Hippocampal formation (tissue), 2 donors: ENCODE measurements around the gene CNOT6L.

ENCODE experiments used
- DNase-seq, 2 donors: peaks; one replicate each; lab custom pipeline; 2025; lab: John Stamatoyannopoulos, UW

Gene CNOT6L

GRCh38 chr4:77820649-77821561, 1.7 kb upstream of the CNOT6L start:
- DNase-seq: peak in 1 of 2 donors; percentile 67

GRCh38 chr4:77819843-77820648, 878 bp upstream of the CNOT6L start:
- peak; percentile 90 to 93 for DNase-seq

GRCh38 chr4:77819404-77819842, 255 bp upstream of the CNOT6L start:
- DNase-seq: no peak

- peak; percentile 45 to 81 for DNase-seq
Observed at GRCh38 chr4:77818073-77818601, 1.0 kb downstream of the CNOT6L start.

- DNase-seq: no peak
Observed at GRCh38 chr4:77817304-77818072, 1.7 kb downstream of the CNOT6L start.

GRCh38 chr4:77816546-77816945, 2.6 kb downstream of the CNOT6L start:
- DNase-seq: no peak

- DNase-seq: no peak
Observed at GRCh38 chr4:77815636-77816035, 3.5 kb downstream of the CNOT6L start.

GRCh38 chr4:77805840-77806239, 13.3 kb downstream of the CNOT6L start:
- no peak for DNase-seq

- no peak for DNase-seq
Observed at GRCh38 chr4:77804471-77804870, 14.7 kb downstream of the CNOT6L start.

GRCh38 chr4:77802402-77802801, 16.8 kb downstream of the CNOT6L start:
- no peak for DNase-seq

GRCh38 chr4:77801260-77801608, 17.9 kb downstream of the CNOT6L start:
- no peak for DNase-seq

GRCh38 chr4:77800483-77801259, 18.5 kb downstream of the CNOT6L start:
- DNase-seq: no peak

- no peak for DNase-seq
Observed at GRCh38 chr4:77800077-77800476, 19.1 kb downstream of the CNOT6L start.

GRCh38 chr4:77798385-77798784, 20.8 kb downstream of the CNOT6L start:
- no peak for DNase-seq

- no peak for DNase-seq
Observed at GRCh38 chr4:77797239-77797638, 21.9 kb downstream of the CNOT6L start.

- no peak for DNase-seq
Observed at GRCh38 chr4:77795326-77795725, 23.8 kb downstream of the CNOT6L start.

GRCh38 chr4:77790146-77790545, 29.0 kb downstream of the CNOT6L start:
- no peak for DNase-seq

- DNase-seq: no peak
Observed at GRCh38 chr4:77788990-77789389, 30.2 kb downstream of the CNOT6L start.

- no peak for DNase-seq
Observed at GRCh38 chr4:77787969-77788368, 31.2 kb downstream of the CNOT6L start.

- DNase-seq: no peak
Observed at GRCh38 chr4:77785669-77786068, 33.5 kb downstream of the CNOT6L start.

- DNase-seq: no peak
Observed at GRCh38 chr4:77783895-77784294, 35.3 kb downstream of the CNOT6L start.
